HG03039 (cell line): ENCODE measurements around the gene FRMD4A.

Experiments used
- ATAC-seq: cut with Tn5 transposase; IDR thresholded peaks from one replicate; pipeline ENCODE4 v1.9.1; 2021; ENCODE audit warnings: mild to moderate bottlenecking, moderate library complexity; ENCODE audit not compliant: unreplicated experiment

FRMD4A gene

DNA sequence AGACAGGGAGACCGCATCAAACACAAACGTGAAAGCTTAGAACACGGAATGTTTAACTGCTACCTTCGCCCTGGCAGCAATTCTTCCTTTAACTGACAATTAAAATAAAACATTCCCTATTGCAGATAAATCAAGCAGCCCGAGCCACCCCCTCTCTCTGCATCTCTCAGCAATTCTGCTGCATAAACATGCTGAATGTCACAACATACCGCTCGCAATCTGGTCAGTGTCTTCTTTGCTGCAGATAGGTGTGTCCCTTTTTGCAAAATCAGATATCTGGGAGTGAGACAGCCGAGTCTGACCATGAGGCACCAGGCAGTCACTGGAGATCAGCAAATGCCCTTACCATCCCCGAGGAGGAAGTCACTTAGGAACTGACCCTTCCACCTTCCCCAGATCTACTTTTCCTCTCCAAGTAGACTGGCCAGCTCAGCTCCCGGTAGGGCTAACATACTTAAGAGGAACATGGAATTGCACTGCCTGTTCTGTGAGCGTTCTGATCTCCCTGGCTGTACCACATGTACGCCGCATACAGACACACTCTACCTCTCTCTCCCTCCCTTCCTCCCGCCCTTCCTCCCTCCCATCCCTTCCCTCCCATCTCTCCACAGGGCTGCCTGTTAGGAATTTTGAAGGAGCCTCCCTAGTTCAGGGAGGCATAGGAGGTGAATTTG, at the start of gene FRMD4A:
FRMD4A (minus strand) TSS at position 537 of the 674 bp plus-strand sequence.
- ATAC-seq, result no peak

DNA sequence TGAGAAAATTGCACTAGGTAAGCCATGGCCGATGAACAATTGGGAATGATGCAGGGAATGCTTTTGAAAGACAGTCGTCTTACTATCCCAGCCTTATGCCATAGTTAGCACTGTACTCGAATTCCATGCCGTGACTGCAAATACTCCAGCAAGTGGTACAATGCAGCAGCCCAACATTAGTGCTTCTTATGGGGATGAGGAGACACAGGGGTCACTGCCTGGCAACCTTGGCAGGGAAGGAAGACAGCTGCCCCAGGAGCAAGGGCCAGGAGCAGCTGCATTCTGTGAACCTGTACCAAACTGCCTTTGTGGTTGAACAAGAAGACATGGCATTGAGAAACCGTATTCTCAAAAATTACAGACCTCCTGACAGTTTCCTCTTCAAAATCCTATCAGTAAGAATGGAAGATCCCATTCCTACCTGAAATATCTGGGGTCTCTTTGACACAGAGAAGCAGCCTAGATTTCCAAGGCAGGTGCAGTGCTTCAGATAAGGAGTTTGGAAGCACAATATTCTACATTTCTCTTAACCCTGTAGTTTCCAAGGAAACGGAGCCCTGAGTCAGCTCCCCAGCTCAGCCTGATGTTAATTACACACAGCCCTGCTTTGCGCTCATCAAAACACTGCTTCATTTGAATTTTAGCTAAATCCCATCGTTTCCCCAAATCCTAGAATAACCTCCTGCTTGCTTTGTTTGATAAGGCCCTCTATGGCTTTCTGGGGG, 49.0 kb upstream of the FRMD4A start:
- ATAC-seq, result no peak

DNA sequence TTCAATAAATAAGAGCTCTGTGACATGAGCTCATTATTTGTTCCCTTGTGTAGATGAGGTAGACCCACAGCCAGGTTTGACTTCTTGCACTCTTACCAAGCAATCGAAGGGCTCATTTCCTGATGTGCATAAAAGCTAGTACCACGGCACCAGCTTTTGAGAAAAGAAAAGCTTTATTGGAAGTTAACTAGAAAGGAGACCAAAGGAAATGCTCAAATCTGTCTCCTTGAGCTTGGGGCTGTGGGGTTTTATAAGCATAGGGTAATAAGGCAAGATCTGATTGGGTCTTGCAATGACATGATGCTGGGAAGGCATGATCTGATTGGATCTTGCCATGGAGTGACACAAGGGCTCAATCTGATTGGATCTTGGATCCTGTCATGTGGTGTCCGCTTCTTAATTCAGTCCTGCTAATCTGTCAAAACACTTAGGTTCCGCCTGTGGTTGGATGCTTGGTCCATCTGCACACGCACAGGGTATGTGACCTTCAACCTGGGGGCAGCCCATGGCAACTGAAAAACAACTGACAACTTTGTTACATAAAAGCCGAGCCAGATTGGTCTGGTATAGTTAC, 47.8 kb upstream of the FRMD4A start:
- no peak for ATAC-seq

DNA sequence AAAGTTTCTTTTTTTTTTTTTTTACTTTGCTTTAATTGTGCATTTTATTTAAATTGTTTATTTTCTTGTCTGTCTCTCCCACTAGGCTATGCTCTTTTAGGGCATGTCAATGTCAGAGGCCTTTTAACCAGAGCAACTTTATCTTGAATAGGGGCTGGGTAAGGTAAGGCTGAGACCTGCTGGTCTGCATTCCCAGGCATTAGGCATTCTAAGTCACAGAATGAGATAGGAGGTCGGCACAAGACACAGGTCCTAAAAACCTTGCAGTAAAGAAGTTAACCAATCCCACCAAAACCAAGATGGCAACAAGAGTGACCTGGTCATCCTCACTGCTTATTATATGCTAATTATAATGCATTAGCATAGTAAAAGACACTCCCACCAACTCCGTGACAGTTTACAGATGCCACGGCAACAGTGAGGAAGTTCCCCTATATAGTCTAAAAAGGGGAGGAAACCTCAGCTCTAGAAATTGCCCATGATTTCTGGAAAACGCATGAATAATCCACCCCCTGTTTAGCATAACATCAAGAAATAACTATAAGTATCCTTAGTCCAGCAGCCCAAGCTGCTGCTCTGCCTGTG, 47.0 kb upstream of the FRMD4A start:
- ATAC-seq, result no peak

DNA sequence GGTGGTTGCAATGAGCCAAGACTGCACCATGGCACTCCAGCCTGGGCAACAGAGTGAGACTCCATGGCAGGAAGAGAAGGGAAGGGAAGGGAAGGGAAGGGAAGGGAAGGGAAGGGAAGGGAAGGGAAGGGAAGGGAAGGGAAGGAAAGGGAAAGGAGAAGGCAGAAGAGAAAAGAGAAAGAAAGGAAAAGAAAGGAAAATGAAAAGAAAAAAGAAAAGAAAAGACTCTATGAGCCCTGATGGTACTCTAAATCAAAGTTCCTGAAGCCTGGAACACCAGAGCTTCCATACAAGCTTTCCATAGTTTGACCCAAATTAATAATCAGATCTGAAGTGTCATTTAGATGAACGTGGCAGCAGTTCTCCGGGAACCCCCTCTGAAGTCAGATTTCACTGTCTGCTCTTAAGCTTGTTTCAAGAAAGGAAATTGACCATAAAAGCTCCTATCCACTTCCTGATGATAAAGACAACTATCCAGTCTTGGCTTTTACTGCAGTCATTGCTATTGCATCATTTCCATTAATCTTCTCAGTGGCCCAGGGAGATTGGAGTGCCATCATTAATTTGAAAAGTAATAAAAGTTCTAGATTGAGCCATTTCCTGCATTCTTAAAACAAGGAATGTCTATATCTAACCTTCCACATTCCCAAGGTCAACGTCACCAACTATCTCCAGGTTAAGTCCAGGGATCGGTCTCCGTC, 44.2 kb upstream of the FRMD4A start:
- no peak for ATAC-seq

DNA sequence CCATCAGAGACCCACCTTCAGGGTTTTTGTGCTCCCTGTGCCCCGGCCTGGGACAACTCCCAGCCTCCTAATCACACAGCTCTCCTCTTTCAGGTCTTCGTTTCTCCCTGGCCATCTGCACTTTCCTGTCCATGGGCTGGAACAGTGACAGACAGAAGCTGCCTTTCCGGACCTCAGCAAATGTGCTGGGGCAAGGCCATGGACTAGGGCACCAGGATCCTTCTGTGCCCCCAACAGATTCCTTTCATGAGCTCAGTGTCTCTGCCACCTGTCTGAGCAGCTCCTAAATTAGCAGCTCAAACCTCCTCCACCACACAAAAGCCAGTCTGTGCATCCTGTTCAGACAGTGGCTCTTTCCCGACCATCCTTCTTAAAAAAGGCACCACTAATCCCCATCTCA, 41.9 kb upstream of the FRMD4A start:
- ATAC-seq, result no peak

DNA sequence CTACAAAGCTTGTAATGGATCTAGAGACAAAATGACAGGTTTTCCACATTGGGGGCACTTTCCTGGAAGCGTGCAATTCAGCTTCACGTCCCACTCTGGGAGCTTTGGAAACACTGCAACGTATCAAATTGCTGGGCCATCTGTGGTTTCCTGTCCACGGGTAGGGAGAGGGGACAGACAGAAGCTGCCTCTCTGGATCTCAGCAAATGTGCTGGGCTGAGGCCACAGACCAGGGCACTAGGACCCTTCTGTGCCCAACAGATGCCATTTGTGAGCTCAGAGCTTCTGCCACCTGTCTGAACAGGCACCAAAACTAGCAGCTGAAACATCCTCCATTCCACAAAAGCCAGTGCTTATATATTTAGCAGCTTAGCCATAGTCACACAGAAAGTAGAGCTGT, 40.9 kb upstream of the FRMD4A start:
- no peak for ATAC-seq

DNA sequence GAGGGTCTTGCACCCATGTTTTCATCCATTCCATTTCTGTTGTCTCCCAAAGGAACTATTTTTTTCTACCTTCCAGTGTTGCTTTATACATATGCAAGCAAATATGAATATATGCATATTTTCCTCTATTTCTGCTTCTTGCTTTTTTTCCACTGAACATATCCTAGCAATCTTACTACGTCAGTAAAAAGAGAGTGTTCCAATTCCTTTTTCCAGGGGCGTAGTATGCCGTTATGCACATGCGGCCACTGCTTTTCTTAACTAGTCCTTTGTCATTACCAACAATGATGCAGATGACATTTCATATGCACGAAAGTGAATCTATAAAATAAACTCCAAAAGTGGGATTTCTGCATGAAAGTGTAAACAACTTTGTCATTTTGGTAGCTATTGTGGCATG, 40.2 kb upstream of the FRMD4A start:
- no peak for ATAC-seq

DNA sequence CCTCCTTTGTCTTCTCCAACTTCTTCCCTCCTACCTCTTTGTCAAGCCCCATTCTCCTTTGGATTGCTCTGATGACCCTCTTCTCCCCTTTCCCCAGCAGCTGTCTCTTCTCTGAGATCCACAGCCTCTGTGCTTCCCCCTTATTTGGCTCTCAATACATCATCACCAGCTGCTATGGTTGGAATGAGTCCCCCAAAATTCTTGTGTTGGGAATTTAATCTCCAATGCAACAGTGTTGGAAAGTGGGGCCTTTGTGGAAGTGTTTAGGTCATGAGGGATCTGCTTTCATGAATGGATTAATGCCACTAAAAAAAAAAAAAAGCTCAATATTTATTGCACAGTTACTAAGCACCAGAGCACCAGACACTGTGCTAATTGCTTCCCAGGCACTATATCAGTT, 39.2 kb upstream of the FRMD4A start:
- ATAC-seq, result no peak

DNA sequence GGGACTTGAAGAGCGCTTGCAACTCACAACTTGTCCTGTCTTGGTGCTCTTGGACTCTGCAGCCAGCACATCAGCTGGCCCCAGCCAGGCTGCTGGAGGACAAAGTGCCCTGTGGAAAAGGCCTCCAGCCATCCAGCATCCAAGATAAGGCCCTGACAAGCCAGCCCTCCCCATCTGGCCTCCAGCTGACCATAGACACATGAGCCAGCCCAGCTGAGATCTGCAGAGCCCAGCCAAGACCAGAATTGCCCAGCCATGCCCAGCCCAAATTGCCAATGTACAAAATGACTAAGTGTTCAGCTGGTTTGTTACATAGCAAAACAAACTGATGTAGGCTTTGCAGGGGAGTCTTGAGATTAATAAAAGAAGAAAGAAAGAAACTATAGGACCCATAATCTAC, 36.0 kb upstream of the FRMD4A start:
- ATAC-seq, result no peak

DNA sequence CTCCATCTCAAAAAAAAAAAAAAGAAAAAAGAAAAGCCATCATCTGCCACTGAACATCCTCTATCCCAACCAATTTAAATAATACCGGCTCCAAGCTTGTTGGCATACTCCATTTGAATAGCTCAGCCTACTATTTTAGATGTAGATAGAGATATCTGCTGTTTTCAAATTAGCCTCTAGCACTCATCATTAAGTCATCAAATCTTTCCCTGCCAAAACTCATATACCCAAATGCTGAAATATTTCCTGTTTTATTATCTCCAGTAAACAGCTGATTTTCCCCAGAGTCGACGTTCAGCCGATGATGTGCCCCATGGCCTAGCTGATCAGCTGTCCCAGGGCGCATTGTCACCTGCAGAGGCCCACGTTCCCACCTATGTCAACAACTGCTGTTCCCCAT, 34.5 kb upstream of the FRMD4A start:
- no peak for ATAC-seq

DNA sequence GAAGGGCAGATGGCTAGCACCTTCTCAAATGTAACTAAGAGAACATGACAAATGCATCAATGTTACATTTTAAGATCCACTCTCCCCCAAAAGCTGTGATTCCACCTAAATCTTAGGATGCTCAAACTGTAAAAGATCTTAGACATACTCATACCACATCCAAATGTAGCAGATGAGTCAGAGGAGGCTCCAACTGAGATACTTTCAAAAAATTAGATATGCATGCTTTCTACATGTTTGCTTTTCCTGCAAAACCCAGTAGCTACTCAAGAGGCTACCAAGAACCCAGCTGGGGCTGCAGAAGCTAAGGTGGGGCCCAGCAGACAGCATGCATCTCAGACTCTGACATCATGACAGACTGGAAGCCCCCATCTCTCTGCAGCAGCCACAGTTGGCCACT, 31.4 kb upstream of the FRMD4A start:
- no peak for ATAC-seq

DNA sequence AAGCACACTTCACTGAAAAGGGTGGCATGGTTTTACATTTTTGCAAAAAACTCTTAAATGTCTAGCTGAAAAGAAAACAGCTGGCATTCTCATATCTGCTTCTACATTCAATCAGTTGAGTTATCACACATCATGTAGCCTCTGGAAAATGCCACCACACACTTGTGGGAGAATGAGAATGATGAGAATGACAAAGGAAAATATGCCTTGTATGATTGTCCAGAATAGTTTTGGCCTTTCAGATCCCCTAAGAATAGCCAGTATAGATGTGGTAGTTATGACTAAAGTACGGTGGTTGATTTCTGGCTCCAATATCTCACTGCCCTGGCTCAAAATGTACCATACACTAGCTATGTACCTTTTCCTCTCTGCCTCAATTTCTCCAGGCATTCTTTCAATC, 30.2 kb upstream of the FRMD4A start:
- ATAC-seq, result no peak

DNA sequence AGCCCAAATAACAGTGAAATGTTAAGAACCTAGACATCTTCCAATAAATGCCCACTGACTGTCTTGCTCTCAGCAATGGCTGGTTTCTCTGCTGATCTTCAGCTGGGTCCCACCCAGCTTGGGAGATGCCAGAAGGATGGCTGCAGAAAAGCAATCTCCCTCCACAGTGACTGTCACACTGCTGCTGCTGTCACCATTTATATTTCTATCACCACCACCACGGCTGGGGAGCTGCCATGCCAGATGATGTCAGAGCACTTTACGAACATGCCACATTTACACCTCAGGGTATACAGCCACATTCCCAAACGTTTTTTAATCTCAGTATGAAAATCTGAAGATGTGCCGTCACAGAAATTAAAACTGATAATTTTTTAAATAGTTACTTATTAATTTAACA, 29.8 kb upstream of the FRMD4A start:
- ATAC-seq, result no peak

DNA sequence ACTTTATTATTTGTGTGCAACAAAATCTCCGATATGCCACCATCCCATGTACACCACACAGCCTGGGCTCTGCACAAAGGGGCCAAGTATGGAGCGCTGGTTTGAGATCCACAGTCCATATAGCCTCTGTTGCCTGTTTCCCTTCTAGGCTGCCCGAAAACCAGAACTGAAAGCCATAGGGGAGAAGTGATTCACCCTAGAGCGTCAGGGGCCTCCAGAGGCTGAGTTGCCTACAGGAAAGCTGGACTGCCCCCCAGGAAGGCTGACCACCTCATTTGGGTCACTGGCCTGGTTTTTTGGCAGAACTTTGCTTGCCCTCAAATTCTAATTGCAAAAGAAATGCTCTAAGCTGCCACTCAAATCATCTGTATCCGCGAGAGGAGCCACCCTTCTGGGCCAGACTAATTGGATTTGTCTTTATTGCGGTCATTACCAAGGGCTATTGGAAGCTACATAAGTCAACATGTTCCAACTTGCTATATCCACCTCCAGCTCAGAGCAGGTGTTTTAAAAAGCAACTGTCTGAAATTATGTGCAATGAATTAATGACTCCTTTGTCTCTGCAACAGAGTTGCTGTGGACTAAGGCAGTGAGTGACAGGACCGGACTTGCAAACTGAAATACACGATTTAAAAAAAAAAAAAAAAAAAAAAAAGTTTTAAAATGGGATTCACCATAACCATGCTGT, 28.3 kb upstream of the FRMD4A start:
- no peak for ATAC-seq

DNA sequence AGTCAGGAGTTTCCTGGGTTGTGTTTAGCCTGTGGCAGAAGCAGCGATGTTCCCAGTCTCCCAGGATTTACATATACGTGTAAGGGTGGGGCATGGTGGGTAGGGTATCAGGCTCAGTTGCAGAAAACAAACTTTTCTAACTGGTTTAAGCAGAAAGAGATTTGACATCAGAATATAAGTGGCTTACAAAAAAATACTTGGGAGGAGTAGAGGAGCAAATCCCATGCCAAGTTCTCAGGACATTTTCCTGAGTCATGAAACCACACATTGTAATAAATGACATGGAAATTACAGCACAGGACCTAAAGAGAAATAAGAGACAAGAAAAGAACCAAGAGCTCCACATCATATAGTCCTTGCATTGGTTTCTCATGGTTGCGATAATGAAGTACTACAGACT, 26.2 kb upstream of the FRMD4A start:
- no peak for ATAC-seq

DNA sequence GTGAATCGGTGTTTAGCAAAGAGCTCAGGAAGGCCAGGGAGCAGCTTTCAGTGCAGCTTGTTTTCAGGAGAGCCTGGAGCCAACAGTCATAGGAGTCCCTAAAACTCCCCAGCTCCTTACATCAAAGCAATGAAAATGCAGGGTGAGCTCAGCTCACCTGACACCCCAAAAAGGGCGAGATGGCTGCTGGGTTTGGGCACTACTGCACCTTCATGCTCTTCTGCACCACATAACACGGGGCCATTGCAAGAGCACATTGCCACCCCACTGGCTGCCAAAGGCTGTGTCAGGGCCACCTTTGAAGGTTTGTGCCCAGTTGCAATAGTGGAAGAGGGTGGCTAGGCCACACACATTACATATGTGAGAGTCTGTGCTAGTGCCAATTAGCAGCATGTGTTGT, 25.0 kb upstream of the FRMD4A start:
- ATAC-seq, result no peak

DNA sequence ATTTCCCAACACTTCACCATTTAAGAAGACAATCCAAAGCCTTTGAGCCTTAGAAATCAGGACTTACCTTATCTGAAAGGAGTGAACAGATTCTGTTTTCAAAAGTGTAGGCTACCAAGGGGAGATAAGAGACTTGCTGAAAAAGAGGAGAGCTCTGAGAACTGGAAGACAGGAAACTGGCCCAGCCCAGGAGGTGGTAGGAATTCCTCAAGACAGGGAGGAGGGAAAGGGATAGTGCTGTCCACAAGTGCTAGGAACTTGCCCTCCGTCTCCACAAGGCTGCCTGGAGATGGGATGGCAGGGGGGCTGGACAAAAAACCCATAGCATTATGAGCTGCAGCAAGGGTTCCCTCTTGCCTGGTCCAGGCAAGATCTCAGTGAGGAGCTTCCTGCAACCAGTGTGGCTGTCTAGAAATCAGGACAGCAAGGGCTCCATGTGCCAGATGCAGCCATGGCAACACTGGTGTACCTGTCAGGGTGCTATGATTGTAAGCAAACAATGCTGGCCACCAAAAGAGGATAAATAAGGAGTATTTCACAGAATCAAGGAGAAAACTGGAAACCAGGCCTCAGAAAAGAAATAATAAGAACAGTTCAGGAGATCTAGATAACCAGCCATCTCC, 22.7 kb upstream of the FRMD4A start:
- ATAC-seq, result no peak

DNA sequence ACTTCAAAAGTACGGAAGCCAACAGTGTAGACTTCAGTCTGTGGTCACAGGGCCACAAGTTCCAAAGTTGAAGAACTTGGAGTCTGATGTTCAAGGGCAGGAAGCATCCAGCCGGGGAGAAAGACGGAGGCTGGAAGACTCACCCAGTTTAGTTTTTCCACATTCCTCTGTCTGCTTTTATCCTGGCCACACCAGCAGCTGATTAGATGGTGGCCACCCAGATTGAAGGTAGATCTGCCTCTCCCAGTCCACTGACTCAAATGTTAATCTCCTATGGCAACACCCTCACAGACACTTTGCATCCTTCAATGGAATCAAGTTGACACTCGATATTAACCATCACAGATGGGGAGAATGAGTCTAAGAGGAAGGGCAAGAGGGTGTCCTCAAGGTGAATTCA, 19.3 kb upstream of the FRMD4A start:
- ATAC-seq, result no peak

DNA sequence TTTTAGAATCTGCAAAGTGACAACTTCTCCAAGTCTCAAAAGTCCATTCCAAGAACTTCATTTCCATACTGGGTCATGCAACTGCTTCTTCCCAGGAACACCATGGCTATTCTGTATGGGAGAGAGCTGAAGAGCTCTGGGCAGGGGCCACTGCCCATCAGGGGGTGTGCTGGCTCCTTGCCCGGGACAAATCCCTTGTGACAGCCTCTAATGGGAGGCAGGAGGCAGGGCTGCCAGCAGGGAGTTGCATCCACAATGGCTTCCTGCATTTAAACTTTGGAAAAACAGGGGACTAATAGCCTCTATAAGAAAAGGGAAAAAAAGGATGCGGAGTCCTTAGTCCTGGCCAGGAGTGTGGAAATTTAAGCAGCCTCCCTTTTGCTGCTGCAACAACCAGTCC, 18.4 kb upstream of the FRMD4A start:
- no peak for ATAC-seq
